NAMALWA (cell line): Measurements from ENCODE around the gene ONECUT3.
"Not testable (repeated sequence)": the region's sequence is repeated elsewhere in the genome, so short reads cannot be mapped to it uniquely, and the experiment has no call there.

Experiments used
- DNase-seq: peaks from one replicate; pipeline ENCODE4 v3.0.0-alpha.2; 2015; ENCODE audit warnings: low spot score

The ONECUT3 gene

GRCh38 chr19:1755467-1756171 lies 2.3 kb downstream of the ONECUT3 start:
- DNase-seq, result no peak

GRCh38 chr19:1756264-1756663 lies 3.0 kb downstream of the ONECUT3 start:
- DNase-seq, result no peak

- no peak for DNase-seq
These were observed 3.6 kb downstream of the ONECUT3 start for GRCh38 chr19:1756705-1757465.

- no peak for DNase-seq
These were observed 4.3 kb downstream of the ONECUT3 start for GRCh38 chr19:1757468-1758230.

GRCh38 chr19:1758231-1758577 lies 4.9 kb downstream of the ONECUT3 start:
- no peak for DNase-seq

- no peak for DNase-seq
These were observed 5.9 kb downstream of the ONECUT3 start for GRCh38 chr19:1758959-1759903.

GRCh38 chr19:1760020-1760419 lies 6.7 kb downstream of the ONECUT3 start:
- DNase-seq, result no peak

GRCh38 chr19:1760786-1761527 lies 7.7 kb downstream of the ONECUT3 start:
- DNase-seq, result not testable (repeated sequence)

- DNase-seq, result no peak
These were observed 8.4 kb downstream of the ONECUT3 start for GRCh38 chr19:1761528-1762242.

- DNase-seq, result no peak
These were observed 9.2 kb downstream of the ONECUT3 start for GRCh38 chr19:1762243-1763117.

- no peak for DNase-seq
These were observed 10.6 kb downstream of the ONECUT3 start for GRCh38 chr19:1763648-1764639.

GRCh38 chr19:1764729-1765128 lies 11.4 kb downstream of the ONECUT3 start:
- DNase-seq, result no peak

- no peak for DNase-seq
These were observed 12.1 kb downstream of the ONECUT3 start for GRCh38 chr19:1765232-1765903.

GRCh38 chr19:1765904-1766799 lies 12.8 kb downstream of the ONECUT3 start:
- no peak for DNase-seq

- DNase-seq, result no peak
These were observed 13.6 kb downstream of the ONECUT3 start for GRCh38 chr19:1766800-1767352.

- DNase-seq, result peak; percentile 62
These were observed 14.2 kb downstream of the ONECUT3 start for GRCh38 chr19:1767464-1767933.
